ENCODE data around the gene OXER1. TPM values are rescaled to one million over a fixed set of nuclear protein-coding genes. Genes with fewer than 3 reads are reported as not detected.

OXER1 gene
- total and polyA plus RNA-seq, 9 of the 15 experiments (the other 6 are each of a cell fraction or from before 2014, with no cell fraction given) = not detected

DNA sequence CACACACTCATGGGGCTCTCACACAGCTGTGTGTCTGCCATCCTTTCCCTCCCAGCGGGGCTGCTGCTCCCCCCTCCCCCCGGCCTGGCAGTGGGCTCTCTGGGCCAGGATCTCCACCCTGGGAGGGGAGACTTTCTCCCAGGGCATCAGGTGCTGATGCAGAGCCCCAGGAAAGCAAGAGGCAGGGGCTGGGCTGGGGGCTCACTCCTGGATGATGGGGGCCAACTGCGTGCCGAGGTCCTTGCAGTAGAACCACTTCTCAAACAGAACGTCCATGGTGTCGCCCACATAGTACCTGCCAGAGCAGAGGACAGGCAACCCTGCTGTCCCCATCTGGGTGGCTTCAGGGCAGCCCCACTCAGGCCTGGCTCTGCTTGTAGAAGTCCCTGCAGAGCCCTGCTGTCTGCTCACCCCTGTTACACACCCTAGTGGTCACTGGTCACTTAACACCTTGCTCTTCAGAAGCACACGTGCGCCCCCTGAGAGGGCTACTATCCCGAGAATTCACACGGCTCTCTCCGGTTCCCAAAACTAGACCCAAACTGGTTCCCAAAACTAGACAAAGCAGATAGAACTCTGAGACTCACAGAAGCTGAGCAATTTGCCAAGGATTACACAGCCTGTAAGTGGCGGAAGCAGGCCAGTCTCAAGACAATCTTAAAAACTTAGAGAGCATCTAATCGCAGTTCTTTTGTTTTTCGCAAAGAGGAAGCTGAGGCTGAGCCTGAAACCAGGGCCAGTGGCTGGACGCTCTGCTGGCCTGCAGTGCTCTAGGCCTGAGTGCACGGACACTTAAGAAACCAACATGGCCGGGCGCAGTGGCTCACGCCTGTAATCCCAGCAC is 6.6 kb upstream of the OXER1 start (continued):
- TF ChIP-seq ZNF311 (CRISPR knock-in tag; IDR thresholded peaks at IDR 0.05) = no peak
- TF ChIP-seq POLR2AphosphoS5 (IDR thresholded peaks at IDR 0.05; ENCODE audit: control insufficient read depth, insufficient read depth, low read depth, low read length) = no peak
- no peak for TF ChIP-seq HIVEP1 (CRISPR knock-in tag; IDR thresholded peaks at IDR 0.05)
- TF ChIP-seq, protein P1, sequence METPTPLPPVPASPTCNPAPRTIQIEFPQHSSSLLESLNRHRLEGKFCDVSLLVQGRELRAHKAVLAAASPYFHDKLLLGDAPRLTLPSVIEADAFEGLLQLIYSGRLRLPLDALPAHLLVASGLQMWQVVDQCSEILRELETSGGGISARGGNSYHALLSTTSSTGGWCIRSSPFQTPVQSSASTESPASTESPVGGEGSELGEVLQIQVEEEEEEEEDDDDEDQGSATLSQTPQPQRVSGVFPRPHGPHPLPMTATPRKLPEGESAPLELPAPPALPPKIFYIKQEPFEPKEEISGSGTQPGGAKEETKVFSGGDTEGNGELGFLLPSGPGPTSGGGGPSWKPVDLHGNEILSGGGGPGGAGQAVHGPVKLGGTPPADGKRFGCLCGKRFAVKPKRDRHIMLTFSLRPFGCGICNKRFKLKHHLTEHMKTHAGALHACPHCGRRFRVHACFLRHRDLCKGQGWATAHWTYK (CRISPR knock-in tag; IDR thresholded peaks at IDR 0.05) = no peak
- TF ChIP-seq, protein P2, sequence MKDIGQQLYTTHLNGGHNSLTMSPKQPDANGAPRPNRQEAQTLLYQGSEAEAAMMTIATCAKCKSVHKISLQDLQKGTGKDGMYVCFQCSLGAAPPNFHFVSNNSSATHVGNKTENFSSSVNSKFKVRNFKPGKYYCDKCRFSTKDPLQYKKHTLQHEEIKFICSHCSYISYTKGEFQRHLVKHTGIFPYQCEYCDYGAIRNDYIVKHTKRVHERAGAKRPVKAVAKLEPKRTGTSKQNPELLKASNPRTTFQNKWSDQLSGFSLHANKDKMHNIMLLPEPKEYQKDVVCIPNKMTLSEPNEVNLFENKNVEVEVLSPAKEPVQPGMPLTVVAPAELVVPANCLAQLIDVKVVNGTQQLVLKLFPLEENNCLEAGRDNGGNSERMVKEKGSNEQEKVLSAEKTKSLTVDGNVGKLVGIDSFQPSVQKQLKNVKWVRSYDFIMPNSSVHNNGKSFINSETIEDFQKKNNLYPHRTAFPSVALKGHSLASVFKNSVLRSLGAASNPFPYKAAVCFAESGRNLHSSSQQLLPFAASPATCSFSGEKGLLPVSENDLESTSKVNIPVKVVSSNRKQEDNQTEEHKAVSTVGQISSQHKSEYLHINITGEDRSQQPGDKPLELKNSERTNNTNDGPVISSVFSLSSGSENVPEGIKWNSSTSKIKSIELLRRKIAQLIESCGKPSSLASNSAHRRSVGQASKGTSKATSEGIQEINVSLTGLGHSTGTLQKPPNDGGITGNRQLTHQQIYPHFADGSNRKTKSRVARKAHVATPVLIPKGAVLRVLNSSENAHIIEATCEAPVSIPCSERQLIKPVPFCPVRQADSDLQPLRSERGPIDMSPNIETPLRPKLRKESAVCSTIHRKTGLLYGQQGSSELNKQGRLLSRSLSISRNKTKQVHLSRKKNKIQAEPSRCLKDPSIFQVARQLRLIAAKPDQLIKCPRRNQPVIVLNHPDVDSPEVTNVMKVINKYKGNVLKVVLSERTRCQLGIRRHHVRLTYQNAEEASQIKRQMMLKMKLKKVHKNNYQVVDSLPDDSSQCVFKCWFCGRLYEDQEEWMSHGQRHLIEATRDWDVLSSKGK (CRISPR knock-in tag; IDR thresholded peaks at IDR 0.05) = no peak
- no peak for TF ChIP-seq ZSCAN32 (CRISPR knock-in tag; IDR thresholded peaks at IDR 0.05)
- no peak for TF ChIP-seq ARID2 (IDR thresholded peaks at IDR 0.05)
- TF ChIP-seq SMARCB1 (IDR thresholded peaks at IDR 0.05; ENCODE audit: insufficient read length, low read depth) = no peak
- no peak for TF ChIP-seq DIDO1 (tag; IDR thresholded peaks at IDR 0.05; ENCODE audit: low read depth)
- TF ChIP-seq SMAD1 (IDR thresholded peaks at IDR 0.05; ENCODE audit: low read depth, low read length, partially characterized antibody) = no peak
- no peak for TF ChIP-seq BRF1 (IDR thresholded peaks at IDR 0.05; ENCODE audit: borderline replicate concordance, extremely low read depth, insufficient read length)
- TF ChIP-seq GTF2E2 (tag; IDR thresholded peaks at IDR 0.05) = no peak
- no peak for TF ChIP-seq NR1H2 (CRISPR knock-in tag; IDR thresholded peaks at IDR 0.05)
- no peak for TF ChIP-seq MEIS2 (IDR thresholded peaks at IDR 0.05; ENCODE audit: partially characterized antibody)
- TF ChIP-seq NCOA6 (IDR thresholded peaks at IDR 0.05) = no peak
- TF ChIP-seq FOXM1 (IDR thresholded peaks at IDR 0.05; ENCODE audit: low read depth) = no peak
- TF ChIP-seq FOXM1 (CRISPR knock-in tag; IDR thresholded peaks at IDR 0.05; ENCODE audit: low read depth) = no peak
- TF ChIP-seq, protein P3, sequence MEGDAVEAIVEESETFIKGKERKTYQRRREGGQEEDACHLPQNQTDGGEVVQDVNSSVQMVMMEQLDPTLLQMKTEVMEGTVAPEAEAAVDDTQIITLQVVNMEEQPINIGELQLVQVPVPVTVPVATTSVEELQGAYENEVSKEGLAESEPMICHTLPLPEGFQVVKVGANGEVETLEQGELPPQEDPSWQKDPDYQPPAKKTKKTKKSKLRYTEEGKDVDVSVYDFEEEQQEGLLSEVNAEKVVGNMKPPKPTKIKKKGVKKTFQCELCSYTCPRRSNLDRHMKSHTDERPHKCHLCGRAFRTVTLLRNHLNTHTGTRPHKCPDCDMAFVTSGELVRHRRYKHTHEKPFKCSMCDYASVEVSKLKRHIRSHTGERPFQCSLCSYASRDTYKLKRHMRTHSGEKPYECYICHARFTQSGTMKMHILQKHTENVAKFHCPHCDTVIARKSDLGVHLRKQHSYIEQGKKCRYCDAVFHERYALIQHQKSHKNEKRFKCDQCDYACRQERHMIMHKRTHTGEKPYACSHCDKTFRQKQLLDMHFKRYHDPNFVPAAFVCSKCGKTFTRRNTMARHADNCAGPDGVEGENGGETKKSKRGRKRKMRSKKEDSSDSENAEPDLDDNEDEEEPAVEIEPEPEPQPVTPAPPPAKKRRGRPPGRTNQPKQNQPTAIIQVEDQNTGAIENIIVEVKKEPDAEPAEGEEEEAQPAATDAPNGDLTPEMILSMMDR (IDR thresholded peaks at IDR 0.05 in 2 of 3, conservative IDR thresholded peaks at IDR 0.05 in 1 of 3; ENCODE audit: insufficient read depth in 2 of 3, low read depth in 1 of 3, low read length in 3 of 3) = peak; percentile 94 to 100 (median 99)
- TF ChIP-seq, protein P4, sequence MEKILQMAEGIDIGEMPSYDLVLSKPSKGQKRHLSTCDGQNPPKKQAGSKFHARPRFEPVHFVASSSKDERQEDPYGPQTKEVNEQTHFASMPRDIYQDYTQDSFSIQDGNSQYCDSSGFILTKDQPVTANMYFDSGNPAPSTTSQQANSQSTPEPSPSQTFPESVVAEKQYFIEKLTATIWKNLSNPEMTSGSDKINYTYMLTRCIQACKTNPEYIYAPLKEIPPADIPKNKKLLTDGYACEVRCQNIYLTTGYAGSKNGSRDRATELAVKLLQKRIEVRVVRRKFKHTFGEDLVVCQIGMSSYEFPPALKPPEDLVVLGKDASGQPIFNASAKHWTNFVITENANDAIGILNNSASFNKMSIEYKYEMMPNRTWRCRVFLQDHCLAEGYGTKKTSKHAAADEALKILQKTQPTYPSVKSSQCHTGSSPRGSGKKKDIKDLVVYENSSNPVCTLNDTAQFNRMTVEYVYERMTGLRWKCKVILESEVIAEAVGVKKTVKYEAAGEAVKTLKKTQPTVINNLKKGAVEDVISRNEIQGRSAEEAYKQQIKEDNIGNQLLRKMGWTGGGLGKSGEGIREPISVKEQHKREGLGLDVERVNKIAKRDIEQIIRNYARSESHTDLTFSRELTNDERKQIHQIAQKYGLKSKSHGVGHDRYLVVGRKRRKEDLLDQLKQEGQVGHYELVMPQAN (IDR thresholded peaks at IDR 0.05; ENCODE audit: borderline replicate concordance) = no peak
- TF ChIP-seq FOSL1 (tag; conservative IDR thresholded peaks at IDR 0.05) = no peak
